HEK293 (cell line): ENCODE results near the gene KIAA0753.

Source experiments
- CTCF ChIA-PET: fragments of 350-600 bp; formaldehyde crosslinking; extraction: SDS; loops from one replicate; lab custom pipeline; 2021; ENCODE audit warnings: antibody characterized with exemption; lab: Yijun Ruan, JAX
- POLR2A ChIA-PET: fragments of 300-600 bp; formaldehyde crosslinking; extraction: SDS; loops from one replicate; lab custom pipeline; 2020; ENCODE audit warnings: antibody characterized with exemption, inconsistent platforms; lab: Yijun Ruan, JAX
- H3K27ac ChIP-seq: fragments of 200-500 bp; sonication (Bioruptor generic); 2 replicates; pipeline ENCODE4 v1.5.1; 2014; ENCODE audit warnings: low read depth, low read length, control low read depth, inconsistent platforms; ENCODE audit errors: extremely low read depth
- H3K36me3 ChIP-seq, 2 experiments: fragments of 200-500 bp in 1 of 2; sonication (Bioruptor generic) in 1 of 2; 1 replicate in 1 of 2; 2 replicates in 1 of 2; pipeline ENCODE4 v1.5.1; 2014 to 2017; ENCODE audit warnings: inconsistent platforms in 2 of 2, low read length in 2 of 2; ENCODE audit not compliant: control insufficient read depth in 2 of 2, insufficient read depth in 1 of 2
- H3K4me1 ChIP-seq: fragments of 200-500 bp; sonication (Bioruptor generic); 2 replicates; pipeline ENCODE4 v1.5.1; 2014; ENCODE audit warnings: mild to moderate bottlenecking, low read length, inconsistent platforms; ENCODE audit not compliant: control insufficient read depth, insufficient read depth
- H3K4me3 ChIP-seq: 2 replicates; pipeline ENCODE4 v1.5.1; 2011; ENCODE audit warnings: low read depth, mild to moderate bottlenecking, control low read depth, low read length, moderate library complexity
- H3K9me3 ChIP-seq: fragments of 200-500 bp; sonication (Bioruptor generic); 2 replicates; pipeline ENCODE4 v1.5.1; 2014; ENCODE audit warnings: low read depth, low read length, inconsistent platforms; ENCODE audit not compliant: control insufficient read depth, insufficient read depth
- ATF2 ChIP-seq: fragments of 450-650 bp; formaldehyde crosslinking; IDR thresholded peaks from 2 replicates; pipeline ENCODE4 v1.5.1; 2016; ENCODE audit warnings: missing biosample characterization, missing genetic modification characterization, low read depth
- FEZF1 ChIP-seq: fragments of 450-650 bp; formaldehyde crosslinking; IDR thresholded peaks from 2 replicates; pipeline ENCODE4 v1.5.1; 2016; ENCODE audit warnings: missing biosample characterization, missing genetic modification characterization
- IKZF3 ChIP-seq: fragments of 450-650 bp; IDR thresholded peaks from 2 replicates; pipeline ENCODE4 v1.5.0; 2018; ENCODE audit warnings: missing biosample characterization, mild to moderate bottlenecking, missing genetic modification characterization, moderate library complexity
- KLF10 ChIP-seq: fragments of 450-650 bp; IDR thresholded peaks from 2 replicates; pipeline ENCODE4 v1.5.1; 2018; ENCODE audit warnings: missing biosample characterization, mild to moderate bottlenecking, missing genetic modification characterization
- KLF16 ChIP-seq: fragments of 450-650 bp; formaldehyde crosslinking; IDR thresholded peaks from 2 replicates; pipeline ENCODE4 v1.5.1; 2017; ENCODE audit warnings: missing biosample characterization, missing genetic modification characterization
- PBX3 ChIP-seq: sonication (generic); formaldehyde crosslinking; IDR thresholded peaks from 2 replicates; pipeline ENCODE4 v1.8.1; 2022; ENCODE audit warnings: mild to moderate bottlenecking, moderate library complexity, missing genetic modification reagents
- PRDM1 ChIP-seq: fragments of 450-650 bp; formaldehyde crosslinking; IDR thresholded peaks from 2 replicates; pipeline ENCODE4; 2016; ENCODE audit warnings: missing biosample characterization, missing genetic modification characterization
- SP3 ChIP-seq: fragments of 450-650 bp; formaldehyde crosslinking; IDR thresholded peaks from 2 replicates; pipeline ENCODE4 v1.5.1; 2016; ENCODE audit warnings: missing biosample characterization, missing genetic modification characterization
- WT1 ChIP-seq: fragments of 450-650 bp; formaldehyde crosslinking; IDR thresholded peaks from 2 replicates; pipeline ENCODE4 v1.5.1; 2016; ENCODE audit warnings: missing biosample characterization, missing genetic modification characterization
- ZFP3 ChIP-seq: fragments of 450-650 bp; formaldehyde crosslinking; IDR thresholded peaks from 2 replicates; pipeline ENCODE4 v1.5.1; 2016; ENCODE audit warnings: low read depth, missing biosample characterization, missing genetic modification characterization
- ZNF148 ChIP-seq: fragments of 450-650 bp; formaldehyde crosslinking; IDR thresholded peaks from 2 replicates; pipeline ENCODE4 v1.5.0; 2017; ENCODE audit warnings: missing biosample characterization, missing genetic modification characterization, borderline replicate concordance
- ZNF16 ChIP-seq: fragments of 450-650 bp; formaldehyde crosslinking; IDR thresholded peaks from 2 replicates; pipeline ENCODE4 v1.5.1; 2016; ENCODE audit warnings: low read depth, missing biosample characterization, missing genetic modification characterization
- ZNF169 ChIP-seq: fragments of 450-650 bp; formaldehyde crosslinking; IDR thresholded peaks from 2 replicates; pipeline ENCODE4 v1.5.1; 2016; ENCODE audit warnings: missing biosample characterization, missing genetic modification characterization
- ZNF175 ChIP-seq: fragments of 450-650 bp; formaldehyde crosslinking; IDR thresholded peaks from 2 replicates; pipeline ENCODE4 v1.5.1; 2016; ENCODE audit warnings: missing biosample characterization, missing genetic modification characterization
- ZNF221 ChIP-seq: fragments of 450-650 bp; formaldehyde crosslinking; IDR thresholded peaks from 2 replicates; pipeline ENCODE4 v1.5.1; 2017; ENCODE audit warnings: missing biosample characterization, missing genetic modification characterization, borderline replicate concordance
- ZNF274 ChIP-seq, 2 experiments: fragments of 200-500 bp in 1 of 2; fragments of 450-650 bp in 1 of 2; sonication (Bioruptor generic) in 1 of 2; formaldehyde crosslinking in 1 of 2; IDR thresholded peaks; 2 replicates each; pipeline versions ENCODE4 v1.5.1 to v1.6.1; 2014 to 2016; ENCODE audit warnings: borderline replicate concordance in 1 of 2, inconsistent platforms in 1 of 2, low read length in 1 of 2, missing biosample characterization in 1 of 2, missing genetic modification characterization in 1 of 2
- ZNF311 ChIP-seq: fragments of 450-650 bp; formaldehyde crosslinking; IDR thresholded peaks from 2 replicates; pipeline ENCODE4 v1.5.1; 2017; ENCODE audit warnings: missing biosample characterization, missing genetic modification characterization, borderline replicate concordance
- ZNF366 ChIP-seq: fragments of 450-650 bp; formaldehyde crosslinking; conservative IDR thresholded peaks from 2 replicates; pipeline ENCODE4 v1.5.1; 2016; ENCODE audit warnings: missing biosample characterization, missing genetic modification characterization
- ZNF37A ChIP-seq: fragments of 450-650 bp; IDR thresholded peaks from 2 replicates; pipeline ENCODE4 v1.5.1; 2018; ENCODE audit warnings: missing biosample characterization, missing genetic modification characterization
- ZNF560 ChIP-seq: fragments of 450-650 bp; formaldehyde crosslinking; IDR thresholded peaks from 2 replicates; pipeline ENCODE4 v1.5.1; 2017; ENCODE audit warnings: missing biosample characterization, missing genetic modification characterization, borderline replicate concordance

Gene KIAA0753

GRCh38 chr17:6675201-6675825 is 34.8 kb upstream of the KIAA0753 start:
- POLR2A ChIA-PET = no interaction called here

GRCh38 chr17:6674586-6674985 is 34.1 kb upstream of the KIAA0753 start:
- H3K4me1 ChIP-seq = no peaks in the 10 kb centered on the region
- H3K4me3 ChIP-seq = no peak overlapping the region
- TF ChIP-seq IKZF3 (tag by site-specific recombination) (no peak), PRDM1 (tag by site-specific recombination) (no peak), PBX3 (CRISPR knock-in tag) (no peak)
- TF ChIP-seq, all 188 proteins: peak for 0
- Histone ChIP-seq H3K9me3 (no peaks in the 10 kb centered on the region), H3K36me3 (no peaks in the 10 kb centered on the region; a peak in 1 of 3 replicates), H3K27ac (no peak overlapping the region)
- CTCF ChIA-PET = no interaction called here
- POLR2A ChIA-PET = no interaction called here

More at GRCh38 chr17:6675201-6675825, 34.8 kb upstream of the KIAA0753 start:
- CTCF ChIA-PET = interaction anchor here (0.6 to 1.1 kb wide), 2 partner anchors 38 to 327 kb away, joined by 3 to 4 read pairs; partner anchors contain the start of gene SLC13A5
- Histone ChIP-seq H3K27ac (no peak overlapping the region), H3K4me3 (no peak overlapping the region), H3K36me3 (no peaks in the 10 kb centered on the region; a peak in 1 of 3 replicates), H3K9me3 (no peaks in the 10 kb centered on the region), H3K4me1 (no peaks in the 10 kb centered on the region)
- TF ChIP-seq ZNF148 (tag by site-specific recombination) (no peak), ZNF560 (tag by site-specific recombination) (no peak), KLF16 (tag by site-specific recombination) (no peak), ZFP3 (tag by site-specific recombination) (no peak), ZNF37A (no peak), KLF10 (tag by site-specific recombination) (no peak), SP3 (tag by site-specific recombination) (no peak), ZNF175 (tag by site-specific recombination) (no peak), ZNF274 (IDR thresholded peaks at IDR 0.05; ENCODE audit: low read length) (no peak), ZNF274 (tag by site-specific recombination; IDR thresholded peaks at IDR 0.05; ENCODE audit: borderline replicate concordance) (no peak), ZNF169 (no peak), ZNF221 (no peak), ZNF16 (no peak), ZNF366 (tag by site-specific recombination) (no peak), WT1 (tag by site-specific recombination) (no peak), FEZF1 (no peak), ZNF311 (tag by site-specific recombination) (no peak), ATF2 (tag by site-specific recombination) (no peak)
